Sigmoid colon (tissue), 7 donors: Measurements from ENCODE around the gene ADCY5. TPM values are rescaled to one million over a fixed set of nuclear protein-coding genes. Genes with fewer than 3 reads are reported as not detected.

Experiments used
- DNase-seq: peaks from one replicate; pipeline ENCODE4 v3.0.0-alpha.2; 2019
- H3K27ac ChIP-seq, 4 donors: fragments of 200-600 bp; sonication (generic); one replicate each; pipeline ENCODE4 v1.5.1; 2016 to 2019; ENCODE audit warnings: mild to moderate bottlenecking in 1 of 4
- H3K27me3 ChIP-seq, 3 donors: fragments of 200-600 bp; sonication (generic); one replicate each; pipeline ENCODE4 v1.5.1; 2019; ENCODE audit warnings: mild to moderate bottlenecking in 1 of 3
- H3K36me3 ChIP-seq, 4 donors: fragments of 200-600 bp; sonication (generic); one replicate each; pipeline ENCODE4 v1.5.1; 2016 to 2019
- H3K4me1 ChIP-seq, 4 donors: fragments of 200-600 bp; sonication (generic); one replicate each; pipeline ENCODE4 v1.5.1; 2017 to 2019
- H3K4me3 ChIP-seq, 4 donors: fragments of 200-600 bp; sonication (generic); one replicate each; pipeline ENCODE4 v1.5.1; 2017 to 2019; ENCODE audit warnings: mild to moderate bottlenecking in 2 of 4, moderate library complexity in 1 of 4
- H3K9me3 ChIP-seq, 4 donors: fragments of 200-600 bp in 3 of 4; sonication (generic) in 3 of 4; one replicate each; pipeline versions ENCODE4 v1.5.1 to v1.6.1; 2013 to 2019
- CTCF ChIP-seq, 4 experiments: fragments of 450-650 bp in 3 of 4; fragments of 200-600 bp in 1 of 4; IDR thresholded peaks; one replicate each; pipeline ENCODE4 v1.5.1; 2016 to 2019; ENCODE audit warnings: antibody characterized with exemption in 4 of 4, mild to moderate bottlenecking in 3 of 4, moderate library complexity in 2 of 4
- EP300 ChIP-seq, 4 donors: sonication (generic); formaldehyde crosslinking; IDR thresholded peaks; one replicate each; pipeline ENCODE4 v1.6.1; 2017; ENCODE audit warnings: antibody characterized with exemption in 4 of 4
- POLR2A ChIP-seq, 2 donors: fragments of 450-650 bp; IDR thresholded peaks; one replicate each; pipeline ENCODE4 v1.6.1; 2016; ENCODE audit warnings: antibody characterized with exemption in 2 of 2, mild to moderate bottlenecking in 2 of 2, moderate library complexity in 2 of 2
- POLR2AphosphoS5 ChIP-seq, 4 donors: sonication (generic); formaldehyde crosslinking; IDR thresholded peaks; one replicate each; pipeline ENCODE4 v1.6.1; 2017; ENCODE audit warnings: antibody characterized with exemption in 4 of 4
- WGBS, 2 donors: extraction: QIAGEN DNeasy Blood & Tissue Kit; methylation state at CpG; one replicate each; pipeline ENCODE4 v1.1.7; 2013; 5-methylcytosine and 5-hydroxymethylcytosine counted together
- intact Hi-C: fragments of 100-400 bp; cut with DNase I; formaldehyde crosslinking; loops from one replicate; pipeline ENCODE4 v1.15.1; 2023
- polyA plus RNA-seq, 3 donors: library from polyadenylated mRNA; stranded (reverse); fragments of 200-250 nt; gene quantifications; one replicate each; pipeline ENCODE4 v1.2.3, GENCODE V29; 2013
- total RNA-seq, 4 donors: library from RNA; depleted of rRNA; stranded (reverse); fragments of >200 nt; gene quantifications; one replicate each; pipeline ENCODE4 v1.1.0, GENCODE V29; 2016
- donor health status: healthy with polysubstance abuse.
- donor health status: Bipolar disorder and iron deficiency.
- donor health status: healthy.

The ADCY5 gene
- total and polyA plus RNA-seq, 7 donors: 1.4 to 84.4 (median 39.5) TPM

DNA sequence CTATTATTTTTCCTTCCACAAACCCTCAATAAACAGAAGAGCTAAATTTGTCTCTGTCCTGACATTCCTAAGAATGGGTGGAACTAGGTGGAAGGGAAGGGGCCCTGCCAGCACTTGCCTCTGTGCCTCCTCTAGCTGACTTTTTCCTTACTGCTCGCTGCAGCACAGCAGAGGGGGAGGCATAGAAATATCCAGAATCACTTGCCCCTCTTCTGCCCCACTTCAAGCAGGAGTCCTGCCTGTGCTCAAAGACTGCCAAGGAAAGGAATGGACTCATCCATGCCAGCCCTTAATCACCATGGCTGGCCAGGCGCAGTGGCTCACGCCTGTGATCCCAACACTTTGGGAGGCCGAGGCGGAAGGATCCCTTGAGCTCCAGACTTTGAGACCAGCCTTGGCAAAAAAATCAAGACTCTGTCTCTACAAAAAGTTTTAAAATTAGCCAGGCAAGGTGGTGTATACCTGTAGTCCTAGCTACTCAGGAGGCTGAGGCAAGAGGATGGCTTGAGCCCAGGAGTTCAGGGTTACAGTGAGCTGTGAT is 51.8 kb downstream of the ADCY5 start:
- Histone ChIP-seq H3K27ac (peak overlapping the region; percentile 87 to 93 (median 91)), H3K4me1 (peaks cover 0 to 91% (median 89%) of the 10 kb centered on the region in 4 donors), H3K9me3 (no peaks in the 10 kb centered on the region), H3K4me3 (no peak overlapping the region), H3K36me3 (no peaks in the 10 kb centered on the region), H3K27me3 (no peaks in the 10 kb centered on the region)
- intact Hi-C loops: no loop called here
- WGBS, 2 donors: 91 to 94% methylated on average over 5 of the region's 5 CpGs
- no peak for TF ChIP-seq EP300 (IDR thresholded peaks at IDR 0.05)
- peak in 1 of 4 donors; percentile 24 for TF ChIP-seq POLR2AphosphoS5 (IDR thresholded peaks at IDR 0.05)
- no peak for DNase-seq

DNA sequence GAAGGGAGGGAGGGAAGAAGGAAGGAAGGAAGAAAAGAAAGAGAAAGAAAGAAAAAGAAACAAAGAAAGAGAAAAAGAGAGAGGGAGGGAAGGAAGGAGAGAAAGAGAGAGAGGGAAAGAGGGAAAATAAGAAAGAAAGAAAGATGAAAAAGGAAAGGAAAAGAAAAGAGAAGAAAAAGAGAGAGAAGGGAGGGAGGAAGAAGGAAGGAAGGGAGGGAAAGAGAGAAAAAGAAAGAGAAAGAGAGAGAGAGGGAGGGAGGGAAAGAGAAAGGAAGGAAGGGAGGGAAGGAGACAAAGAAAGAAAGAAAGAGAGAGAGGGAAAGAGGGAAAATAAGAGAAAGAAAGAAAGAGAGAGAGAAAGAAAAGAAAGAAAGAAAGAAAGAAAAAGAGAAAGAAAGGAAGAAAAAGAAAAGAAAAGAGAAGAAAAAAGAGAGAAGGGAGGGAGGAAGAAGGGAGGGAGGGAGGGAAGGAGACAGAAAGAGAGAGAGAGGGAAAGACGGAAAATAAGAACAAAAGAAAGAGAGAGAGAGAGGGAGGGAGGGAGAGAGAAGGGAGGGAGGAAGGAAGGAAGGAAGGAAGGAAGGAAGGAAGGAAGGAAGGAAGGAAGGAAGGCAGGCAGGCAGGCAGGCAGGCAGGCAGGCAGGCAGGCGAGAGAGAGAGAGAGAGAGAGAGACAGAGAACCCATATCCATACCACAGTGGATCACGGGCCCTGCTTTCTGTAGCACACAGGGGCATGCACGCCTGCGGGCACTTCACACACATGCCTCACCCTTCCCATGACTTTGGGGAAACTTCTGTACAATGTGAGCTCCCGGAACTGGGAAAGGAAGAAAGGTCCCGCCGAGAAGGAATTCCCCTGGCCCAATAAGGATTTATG is 52.5 kb downstream of the ADCY5 start:
- Histone ChIP-seq H3K4me1 (peaks cover 0 to 91% (median 89%) of the 10 kb centered on the region in 4 donors), H3K36me3 (no peaks in the 10 kb centered on the region), H3K4me3 (no peak overlapping the region), H3K27ac (peak overlapping the region; percentile 87 to 93 (median 91)), H3K9me3 (no peaks in the 10 kb centered on the region), H3K27me3 (no peaks in the 10 kb centered on the region)
- intact Hi-C loops: no loop called here
- no peak for DNase-seq
- TF ChIP-seq POLR2AphosphoS5 (IDR thresholded peaks at IDR 0.05) (peak in 1 of 4 donors; percentile 41), CTCF (IDR thresholded peaks at IDR 0.05) (no peak)
- 61 to 69% methylated on average over 8 of the region's 8 CpGs for WGBS, 2 donors

- 89 to 92% methylated on average over 5 of the region's 5 CpGs for WGBS, 2 donors
- Histone ChIP-seq H3K4me1 (peaks cover 0 to 91% (median 89%) of the 10 kb centered on the region in 4 donors), H3K4me3 (no peak overlapping the region), H3K9me3 (no peaks in the 10 kb centered on the region), H3K36me3 (no peaks in the 10 kb centered on the region), H3K27ac (peak overlapping the region; percentile 87 to 93 (median 91)), H3K27me3 (no peaks in the 10 kb centered on the region)
- TF ChIP-seq POLR2AphosphoS5 (IDR thresholded peaks at IDR 0.05) (no peak), CTCF (IDR thresholded peaks at IDR 0.05) (no peak), EP300 (IDR thresholded peaks at IDR 0.05) (no peak), POLR2A (IDR thresholded peaks at IDR 0.05) (no peak)
- no peak for DNase-seq
- intact Hi-C loops: no loop called here
These were observed 53.7 kb downstream of the ADCY5 start for GRCh38 chr3:123395235-123395634.

- Histone ChIP-seq H3K27me3 (no peaks in the 10 kb centered on the region), H3K9me3 (no peaks in the 10 kb centered on the region), H3K4me3 (no peak overlapping the region), H3K36me3 (peaks cover 0 to 3% (median 0%) of the 10 kb centered on the region in 4 donors), H3K4me1 (peaks cover 0 to 91% (median 89%) of the 10 kb centered on the region in 4 donors), H3K27ac (peak overlapping the region; percentile 87 to 93 (median 91))
- TF ChIP-seq CTCF (IDR thresholded peaks at IDR 0.05): no peak
- TF ChIP-seq POLR2A (IDR thresholded peaks at IDR 0.05): no peak
- TF ChIP-seq EP300 (IDR thresholded peaks at IDR 0.05): no peak
- TF ChIP-seq POLR2AphosphoS5 (IDR thresholded peaks at IDR 0.05): no peak
- WGBS, 2 donors: 69 to 83% methylated on average over 5 of the region's 5 CpGs
- no peak for DNase-seq
- intact Hi-C loops: no loop called here
These were observed 54.4 kb downstream of the ADCY5 start for GRCh38 chr3:123394391-123395020.
